Skin of body (tissue), 2 donors: ENCODE data around the gene DACT2. TPM values are rescaled to one million over a fixed set of nuclear protein-coding genes. Genes with fewer than 3 reads are reported as not detected.
A peak's percentile ranks its signal among the peaks of the same experiment; 100 is the strongest.
"Not testable (repeated sequence)": the region's sequence is repeated elsewhere in the genome, so short reads cannot be mapped to it uniquely, and the experiment has no call there.

Source experiments
- DNase-seq: peaks from one replicate; lab custom pipeline; 2025; lab: John Stamatoyannopoulos, UW
- total RNA-seq: library from RNA; depleted of rRNA; stranded (reverse); fragments of >200 nt; gene quantifications from one replicate; pipeline ENCODE4 v1.2.3, GENCODE V29; 2014

The DACT2 gene
- total RNA-seq, 1 donor from 2014 or later, result 2.6 TPM

GRCh38 chr6:168326294-168327261, 7.0 kb upstream of the DACT2 start:
- DNase-seq, result no peak

- DNase-seq, result no peak
These were observed 3.4 kb upstream of the DACT2 start for GRCh38 chr6:168322966-168323365.

DNA sequence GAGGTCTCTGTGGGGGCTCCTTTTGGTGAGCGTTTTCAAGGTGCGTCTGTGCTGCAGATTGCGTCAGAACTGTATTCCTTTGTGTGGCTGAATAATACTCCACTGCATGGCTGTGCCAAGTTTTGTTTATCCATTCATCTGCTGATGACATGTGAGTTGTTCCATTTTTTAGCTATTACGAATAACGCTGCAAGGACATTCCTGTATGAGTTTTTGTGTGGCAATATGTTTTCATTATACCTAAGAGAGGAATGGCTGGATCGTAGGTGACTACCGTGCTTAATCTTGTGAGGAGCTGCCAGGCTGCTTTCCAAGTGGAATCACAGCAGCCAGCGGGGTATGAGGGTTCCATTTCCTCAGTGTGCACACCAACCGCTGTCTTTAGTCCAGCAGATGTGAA, 1.1 kb upstream of the DACT2 start:
- DNase-seq, result no peak

DNA sequence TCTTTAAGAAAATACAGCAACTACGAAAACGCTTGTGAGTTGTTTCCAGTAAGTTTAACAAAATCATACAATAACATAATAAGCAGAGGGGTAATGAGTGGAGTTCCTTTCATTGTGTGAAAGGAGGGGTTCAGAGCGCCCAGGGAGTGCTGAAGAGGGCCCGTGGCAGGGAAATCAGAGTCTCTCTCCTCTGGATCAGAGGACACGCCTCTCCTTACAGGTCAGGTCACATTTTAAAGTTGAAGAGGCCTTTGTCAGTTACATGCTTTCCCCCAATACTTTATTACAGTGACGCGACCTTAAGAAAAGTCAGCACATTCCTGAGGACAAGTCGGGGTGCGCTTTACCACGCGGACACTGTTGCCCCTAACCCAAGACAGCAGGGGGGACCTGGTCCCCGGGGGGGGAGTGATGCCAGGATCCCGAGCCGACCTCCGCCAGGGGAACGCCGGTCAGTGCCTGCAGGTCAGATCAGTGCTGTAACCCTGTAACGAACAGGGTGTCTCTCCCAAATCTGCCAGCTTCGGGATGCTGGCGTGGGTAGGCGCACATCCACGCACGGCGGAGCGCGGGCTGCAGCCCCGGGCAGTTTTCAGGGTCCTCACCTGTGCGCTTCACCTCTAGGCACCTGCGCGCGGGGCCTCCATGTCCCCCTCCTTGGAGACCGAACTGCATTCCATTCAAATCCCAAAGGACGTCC, 848 bp downstream of the DACT2 start:
- DNase-seq, result no peak

- no peak for DNase-seq
These were observed 1.5 kb downstream of the DACT2 start for GRCh38 chr6:168318090-168318489.

DNA sequence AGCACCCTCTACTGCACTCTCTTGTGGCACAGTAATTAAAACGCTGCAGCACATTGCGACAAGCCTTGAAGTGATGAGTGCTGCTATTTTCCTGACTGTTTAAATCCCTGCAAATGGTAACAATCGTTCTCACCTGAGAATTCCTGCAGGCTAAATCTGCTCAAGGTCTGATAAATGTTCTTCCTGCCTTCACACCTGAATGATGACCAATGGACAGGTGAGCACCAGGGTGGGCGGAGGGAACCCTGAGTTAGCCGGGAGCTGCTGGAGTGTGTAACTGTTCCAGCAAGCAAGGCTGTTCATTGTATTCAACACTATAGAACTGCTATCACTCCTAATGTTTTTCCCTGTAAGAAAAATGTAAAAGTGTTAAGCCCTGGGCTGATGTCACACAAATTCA, 4.0 kb downstream of the DACT2 start:
- no peak for DNase-seq

DNA sequence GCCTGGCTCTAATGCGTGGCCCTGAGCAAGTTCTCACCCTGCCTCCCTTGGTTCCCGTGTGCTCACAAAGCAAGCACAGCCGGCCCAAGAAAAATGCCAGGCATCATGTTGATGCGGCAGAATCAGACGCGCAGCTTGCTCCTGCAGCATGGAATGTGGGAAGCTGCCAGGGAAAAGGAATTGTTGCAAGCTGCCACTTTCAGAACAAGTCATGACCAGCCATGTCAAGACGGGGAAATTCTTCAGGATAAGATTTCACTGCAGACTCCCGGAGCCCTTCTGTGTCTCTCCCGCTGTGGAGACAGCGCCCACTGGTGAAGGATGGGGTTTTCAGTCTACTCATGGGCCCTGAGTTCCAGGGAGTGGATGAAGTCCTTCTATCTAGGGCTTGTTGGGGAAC, 4.6 kb downstream of the DACT2 start:
- peak; percentile 54 for DNase-seq

GRCh38 chr6:168314021-168314420, 5.6 kb downstream of the DACT2 start:
- DNase-seq, result no peak

- DNase-seq, result no peak
These were observed 6.1 kb downstream of the DACT2 start for GRCh38 chr6:168313431-168314011.

DNA sequence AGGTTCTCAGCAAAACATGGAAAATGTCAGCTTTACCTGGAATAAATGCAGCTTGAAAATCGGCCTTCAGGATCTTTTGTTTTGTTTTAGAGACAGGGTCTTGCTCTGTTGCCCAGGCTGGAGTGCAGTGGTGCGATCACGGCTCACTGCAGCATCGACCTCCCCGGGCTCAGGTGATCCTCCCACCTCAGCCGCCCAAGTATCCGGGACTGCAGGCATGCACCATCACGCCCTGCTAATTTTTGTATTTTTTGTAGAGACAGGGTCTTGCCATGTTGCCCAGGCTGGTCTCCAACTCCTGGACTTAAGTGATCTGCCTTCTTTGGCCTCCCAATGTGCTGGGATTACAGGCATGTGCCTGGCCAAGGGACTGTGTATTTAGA, 7.5 kb downstream of the DACT2 start:
- DNase-seq, result not testable (repeated sequence)

GRCh38 chr6:168311410-168312124, 8.0 kb downstream of the DACT2 start:
- DNase-seq, result no peak

DNA sequence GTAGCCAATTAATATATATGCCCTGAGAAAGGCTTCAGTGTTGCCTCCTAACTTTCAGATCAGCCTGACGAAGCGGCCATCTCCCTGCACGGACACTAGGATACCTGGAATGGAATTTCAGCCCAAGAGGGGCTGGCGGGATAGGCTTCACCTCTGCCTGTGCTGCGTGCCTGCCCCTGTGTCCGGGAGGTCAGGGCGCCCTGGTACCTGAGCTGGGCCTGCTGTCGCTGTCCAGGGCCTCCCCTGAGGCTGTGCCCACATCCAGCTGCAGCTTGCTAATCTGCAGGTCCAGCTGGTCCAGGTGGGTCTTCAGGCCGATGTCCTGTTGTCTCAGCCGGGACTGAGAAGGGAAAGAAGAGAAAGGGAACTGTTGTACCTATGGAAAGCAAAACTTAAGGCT, 8.6 kb downstream of the DACT2 start:
- no peak for DNase-seq

DNA sequence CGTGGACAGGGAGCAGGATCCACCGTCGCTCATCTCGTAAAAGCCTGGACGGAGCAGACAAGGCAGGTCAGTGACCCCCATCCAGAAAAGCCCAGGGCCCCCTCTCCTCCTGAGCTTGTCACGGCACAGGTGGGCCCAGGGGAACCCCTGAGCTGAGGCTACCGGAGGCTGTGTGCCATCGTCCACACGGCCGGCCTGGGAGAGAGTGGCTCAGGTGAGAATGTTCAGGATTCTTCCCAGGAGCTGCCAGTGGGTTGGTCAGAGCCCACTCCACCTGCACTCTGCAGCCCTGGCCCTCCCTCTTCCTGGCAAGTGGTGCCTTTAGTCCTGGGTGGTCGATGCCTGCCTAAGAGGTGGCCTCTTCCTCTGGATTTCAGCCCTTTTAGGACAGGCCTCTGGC, 9.2 kb downstream of the DACT2 start:
- no peak for DNase-seq

GRCh38 chr6:168309997-168310396, 9.6 kb downstream of the DACT2 start:
- DNase-seq, result no peak

DNA sequence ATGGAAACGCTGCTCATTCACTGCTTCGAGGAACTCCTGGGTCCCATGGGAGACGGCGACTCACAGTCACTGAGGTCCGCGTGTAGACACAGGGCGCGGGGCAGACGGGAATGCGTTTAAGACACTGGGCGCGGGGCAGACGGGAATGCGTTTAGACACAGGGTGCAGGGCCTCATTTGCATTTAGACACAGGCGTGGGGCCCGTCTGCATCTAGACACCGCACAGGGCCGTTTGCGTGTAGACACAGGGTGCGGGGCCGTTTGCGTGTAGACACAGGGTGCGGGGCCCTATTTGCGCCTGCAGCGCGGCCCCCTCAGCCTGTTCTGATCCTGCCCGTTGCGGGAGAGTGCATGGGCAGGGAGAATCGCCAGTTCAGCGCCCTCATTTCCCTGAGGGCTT, 10.4 kb downstream of the DACT2 start:
- no peak for DNase-seq

GRCh38 chr6:168308390-168309144, 11.0 kb downstream of the DACT2 start:
- DNase-seq, result no peak

DNA sequence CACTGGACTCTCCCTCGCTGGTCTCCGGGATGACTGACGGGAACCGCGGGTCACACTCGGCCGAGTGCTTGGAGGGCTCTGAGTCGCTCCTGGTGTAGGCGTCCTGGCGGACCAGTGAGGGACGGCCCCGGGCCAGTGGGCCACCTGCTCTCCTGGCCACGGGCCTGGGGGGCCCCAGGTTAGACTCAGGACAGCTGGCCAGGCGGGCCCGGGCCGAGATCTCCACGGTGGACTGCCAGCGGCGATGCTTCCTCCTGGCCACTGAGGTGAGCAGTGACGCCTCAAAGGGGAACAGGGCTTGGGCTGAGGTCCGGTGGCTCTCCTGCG, 11.9 kb downstream of the DACT2 start:
- no peak for DNase-seq

- no peak for DNase-seq
These were observed 12.4 kb downstream of the DACT2 start for GRCh38 chr6:168307015-168307694.

DNA sequence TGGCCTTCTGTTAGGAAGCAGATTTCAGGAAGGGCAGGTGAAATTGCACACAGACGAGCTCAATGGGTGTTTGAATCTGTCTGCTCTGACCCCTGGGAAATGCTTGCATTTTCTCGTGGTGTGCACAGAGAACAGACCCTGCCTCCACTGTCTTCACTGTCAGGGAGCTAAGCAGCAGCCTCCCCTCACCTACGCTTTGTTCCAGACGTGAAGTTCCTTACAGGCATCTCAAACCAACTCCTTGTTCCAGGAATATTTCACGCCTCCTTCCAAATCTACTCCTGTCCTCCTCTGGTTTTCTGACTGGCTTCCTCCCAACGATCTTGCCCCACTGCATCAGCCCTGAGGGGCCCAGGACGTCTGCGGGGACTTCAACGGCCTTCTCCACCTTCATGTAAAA, 13.7 kb downstream of the DACT2 start:
- DNase-seq, result no peak

GRCh38 chr6:168305096-168305749, 14.4 kb downstream of the DACT2 start:
- DNase-seq, result no peak
